ENCODE data around the gene SLC22A31. TPM values are rescaled to one million over a fixed set of nuclear protein-coding genes. Genes with fewer than 3 reads are reported as not detected.
"Not testable (repeated sequence)": the region's sequence is repeated elsewhere in the genome, so short reads cannot be mapped to it uniquely, and the experiment has no call there.

The SLC22A31 gene
- polyA plus RNA-seq, 3 donors = 0.26 to 0.75 (median 0.39) TPM

DNA sequence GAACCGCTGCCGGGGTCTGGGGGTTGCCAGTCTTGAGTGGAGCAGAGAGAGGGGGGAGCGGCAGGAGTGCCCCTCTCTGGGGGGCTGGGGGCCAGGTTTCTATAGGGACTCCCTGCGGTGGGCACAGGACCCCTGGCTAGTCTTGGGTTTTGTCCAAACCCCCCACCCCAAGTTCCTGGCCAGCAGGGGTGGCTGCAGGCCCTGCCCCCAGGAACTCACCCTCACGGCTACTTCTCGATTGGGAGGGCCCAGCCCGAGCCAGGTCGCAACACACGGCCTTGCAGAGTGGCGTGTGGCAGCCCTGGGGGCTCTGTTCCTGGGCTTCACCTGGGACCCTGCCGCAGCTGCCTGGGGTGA is 28.2 kb downstream of the SLC22A31 start:
- DNase-seq (ENCODE audit: extremely low read depth in 1 of 11, low read depth in 9 of 11, low spot score in 4 of 11) = no peak

DNA sequence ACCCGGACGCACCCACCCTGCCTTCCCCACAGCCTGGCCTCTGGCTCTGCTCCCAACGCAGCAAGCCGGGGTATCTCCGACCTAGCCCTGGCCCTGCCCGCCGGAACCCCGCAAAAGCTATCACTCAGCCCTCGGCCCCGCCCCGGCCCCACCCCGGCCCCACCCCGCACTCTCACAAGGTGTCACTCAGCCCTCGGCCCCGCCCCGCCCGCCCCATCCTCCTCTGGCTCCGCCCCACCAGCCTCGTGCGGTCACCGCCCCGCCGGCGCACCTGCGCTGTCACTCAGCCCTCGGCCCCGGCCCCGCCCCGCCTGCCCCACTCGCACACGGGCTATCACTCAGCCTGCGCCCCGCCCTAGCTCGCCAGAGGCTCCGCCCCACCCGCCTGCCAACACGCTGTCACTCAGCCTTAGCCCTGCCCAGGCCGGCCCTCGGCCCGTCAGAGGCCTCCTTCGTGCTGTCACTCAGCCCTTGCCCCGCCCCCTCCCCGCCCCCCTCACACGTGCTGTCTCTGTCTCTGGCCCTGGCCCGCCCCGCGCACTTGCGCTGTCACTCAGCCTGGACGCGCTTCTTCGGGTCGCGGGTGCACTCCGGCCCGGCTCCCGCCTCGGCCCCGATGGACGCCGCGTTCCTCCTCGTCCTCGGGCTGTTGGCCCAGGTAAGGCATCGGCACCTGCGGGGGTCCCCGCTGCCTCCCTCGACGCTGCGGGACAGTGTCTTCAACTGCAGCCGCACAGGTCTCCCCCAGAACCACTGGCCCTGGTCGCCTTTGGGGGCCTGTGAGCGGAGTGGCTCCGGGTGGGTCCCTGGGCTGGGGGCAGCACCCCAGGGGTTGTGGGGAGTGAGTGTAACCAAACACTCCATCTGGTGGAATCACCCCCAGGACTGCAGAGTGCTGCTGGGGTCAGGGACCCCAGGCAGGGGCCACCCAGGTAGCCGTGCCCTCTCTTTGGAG is 28.8 kb downstream of the SLC22A31 start, which contains the start of gene CDH15:
TSS of gene CDH15 (plus strand) at position 533 of the 955 bp plus-strand sequence. CDS start at position 617, 84 bp downstream.
- peak; percentile 63 to 87 (median 84) for DNase-seq (ENCODE audit: extremely low read depth in 1 of 11, low read depth in 9 of 11, low spot score in 4 of 11)

DNA sequence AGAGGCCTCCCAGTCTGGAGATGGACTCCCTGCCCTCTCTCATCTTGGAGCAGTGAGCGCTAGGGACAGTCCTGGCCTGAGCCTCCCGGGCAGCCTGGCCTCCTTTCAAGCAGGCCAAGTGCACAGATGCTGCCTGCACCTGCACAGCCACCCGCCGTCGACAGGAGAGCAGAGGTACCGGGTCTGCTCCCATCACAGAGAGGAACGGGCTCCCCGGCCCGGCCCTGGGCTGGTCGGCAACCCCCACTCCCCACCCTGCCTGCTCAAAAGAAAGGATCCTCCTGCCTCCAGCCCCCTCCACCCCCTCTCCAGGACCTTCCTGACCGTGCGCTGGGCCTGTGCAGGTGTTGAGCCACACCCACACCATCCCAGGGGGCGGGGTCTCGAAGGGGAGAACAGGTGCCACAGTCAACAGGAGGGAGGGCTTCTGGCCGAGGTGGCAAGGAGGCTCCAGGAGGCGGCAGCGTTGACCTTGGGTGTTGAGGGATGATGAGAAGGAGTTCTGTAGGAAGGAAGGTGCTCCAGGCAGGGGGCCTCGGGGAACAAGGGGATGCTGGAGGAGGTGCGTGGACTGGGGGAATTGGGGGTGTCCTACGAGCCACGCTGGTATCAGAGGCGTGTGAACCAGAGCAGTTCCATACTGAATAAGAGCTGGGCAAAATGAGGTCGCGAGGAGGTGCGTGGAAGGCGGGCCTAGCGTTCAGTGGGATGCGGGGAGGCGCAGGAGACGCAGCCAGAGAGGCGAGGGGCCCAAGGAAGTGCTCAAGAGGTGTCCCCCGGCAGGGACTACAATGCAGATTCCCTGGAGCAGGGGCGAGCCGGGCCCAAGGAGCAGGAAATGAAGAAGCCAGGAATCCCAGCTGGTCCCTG is 29.8 kb downstream of the SLC22A31 start:
- DNase-seq (ENCODE audit: extremely low read depth in 1 of 11, low read depth in 9 of 11, low spot score in 4 of 11) = no peak

DNA sequence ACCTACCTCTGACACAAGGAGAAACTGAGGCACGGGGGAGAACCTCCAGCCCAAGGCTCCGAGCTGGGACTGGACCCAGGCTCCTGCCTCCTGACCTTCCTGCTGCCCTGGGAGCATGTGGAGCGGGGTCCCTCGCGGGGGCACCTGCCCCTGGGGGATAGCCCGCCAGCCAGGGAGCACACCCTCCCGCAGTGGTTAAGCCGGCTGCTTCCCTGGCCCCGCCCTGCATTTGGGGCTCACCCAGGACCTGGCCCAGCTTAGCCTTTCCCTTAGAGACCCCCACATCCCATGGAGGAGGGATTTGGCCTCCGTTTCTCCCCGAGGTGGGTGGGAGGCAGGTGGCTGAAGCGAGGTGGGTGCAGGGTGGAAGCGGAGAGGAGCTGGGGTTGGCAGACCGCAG is 30.6 kb downstream of the SLC22A31 start:
- DNase-seq (ENCODE audit: extremely low read depth in 1 of 11, low read depth in 9 of 11, low spot score in 4 of 11) = no peak

DNA sequence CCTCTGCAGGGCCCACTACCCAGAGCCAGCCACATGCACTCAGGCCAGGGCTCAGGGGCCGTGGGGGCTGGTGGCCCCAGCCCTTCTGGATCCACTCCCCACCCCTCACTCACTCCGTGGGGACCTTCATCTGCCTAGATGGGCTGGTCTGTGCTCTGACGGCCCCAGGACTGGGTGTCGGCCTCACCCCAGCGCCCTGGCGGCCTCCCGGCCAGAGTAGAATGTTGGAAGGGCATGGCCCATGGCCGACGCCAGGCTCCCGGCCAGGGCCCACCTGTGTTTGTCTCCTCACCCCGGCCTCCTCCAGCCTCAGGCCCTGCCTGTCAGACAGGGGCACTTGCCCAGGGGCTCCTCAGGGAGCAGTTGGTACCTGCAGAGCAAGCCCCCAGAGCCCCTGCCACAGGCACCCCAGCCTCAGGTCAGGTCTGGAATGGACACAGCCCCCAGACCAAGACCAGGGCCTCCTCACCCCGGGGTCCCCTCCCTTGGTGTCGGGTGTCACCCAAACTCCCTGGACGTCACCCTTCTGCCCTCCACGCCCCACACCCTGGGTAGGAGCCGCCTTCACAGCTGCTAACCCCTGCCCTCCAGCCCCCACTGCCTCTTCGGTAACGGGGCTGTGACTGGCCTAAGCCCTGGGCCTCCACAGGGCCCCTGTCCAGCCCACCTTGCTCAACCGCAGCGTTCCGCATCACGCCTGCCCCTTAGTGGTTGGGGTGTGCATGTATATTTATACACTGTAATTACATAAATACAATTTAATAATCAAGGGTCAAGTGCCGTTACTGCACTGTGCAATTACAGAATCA is 31.8 kb downstream of the SLC22A31 start:
- no peak for DNase-seq (ENCODE audit: extremely low read depth in 1 of 11, low read depth in 9 of 11, low spot score in 4 of 11)

DNA sequence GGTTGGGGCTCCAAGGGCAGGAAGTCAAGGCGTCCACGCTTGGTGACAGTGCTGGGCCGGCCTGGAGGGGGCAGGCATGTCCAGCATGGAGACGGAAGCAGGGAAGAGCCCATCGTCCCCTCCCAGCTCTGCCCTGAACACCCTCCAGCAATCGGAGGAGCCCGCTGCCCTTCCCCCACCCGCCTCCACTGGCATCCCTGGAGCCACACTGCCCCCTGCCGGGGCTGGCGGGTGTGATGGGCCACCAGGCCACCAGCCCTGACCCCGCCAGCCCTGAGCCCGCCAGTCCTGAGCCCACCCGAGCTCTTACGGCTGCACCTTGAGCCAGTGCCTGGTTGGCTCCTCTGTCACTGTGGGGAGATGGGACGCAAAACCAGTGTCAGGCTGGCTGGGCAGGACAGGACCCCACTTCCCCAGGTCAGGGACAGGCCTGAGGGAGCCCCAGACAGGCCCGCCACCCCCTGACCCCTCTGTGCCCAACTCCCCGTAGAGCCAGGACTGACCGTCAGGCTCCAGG is 32.9 kb downstream of the SLC22A31 start:
- DNase-seq (ENCODE audit: extremely low read depth in 1 of 11, low read depth in 9 of 11, low spot score in 4 of 11) = peak in 6 of 11 donors; percentile 57 to 79 (median 72)

DNA sequence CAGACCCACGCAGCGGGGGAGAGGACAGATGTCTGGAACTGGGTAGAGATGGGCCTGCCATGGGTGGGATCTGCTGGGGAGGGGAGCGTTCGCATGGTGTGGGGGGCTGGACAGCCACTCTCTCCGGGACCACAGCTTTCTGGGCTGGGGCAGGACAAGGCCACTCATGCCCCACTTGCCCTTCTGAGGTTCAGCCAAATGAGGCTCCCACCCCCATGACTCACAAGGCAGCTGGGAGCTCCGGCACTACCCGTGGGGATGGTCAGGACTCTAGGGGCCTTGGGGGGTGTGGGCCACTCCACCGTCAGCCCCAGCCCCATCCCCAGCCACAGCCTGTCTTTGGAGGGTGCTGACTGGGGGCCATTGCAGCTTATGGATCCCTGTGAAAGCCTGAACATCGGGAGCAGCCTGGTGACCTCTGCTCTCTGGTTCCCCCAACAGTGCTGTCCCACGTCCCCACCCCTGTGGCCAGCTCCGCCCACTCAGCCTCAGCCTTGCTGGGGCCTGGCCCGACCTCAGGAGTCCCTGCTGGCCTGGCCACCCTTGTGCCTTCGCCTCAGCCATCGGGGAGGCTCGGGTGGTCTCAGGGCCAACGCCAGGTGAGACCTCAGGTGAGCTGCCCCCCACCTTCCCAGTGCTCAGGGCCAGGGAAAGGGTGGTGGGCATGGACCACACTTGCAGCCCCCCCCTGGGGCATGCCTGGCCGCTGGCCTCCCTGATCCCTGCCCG is 33.5 kb downstream of the SLC22A31 start:
- no peak for DNase-seq (ENCODE audit: extremely low read depth in 1 of 11, low read depth in 9 of 11, low spot score in 4 of 11)

DNA sequence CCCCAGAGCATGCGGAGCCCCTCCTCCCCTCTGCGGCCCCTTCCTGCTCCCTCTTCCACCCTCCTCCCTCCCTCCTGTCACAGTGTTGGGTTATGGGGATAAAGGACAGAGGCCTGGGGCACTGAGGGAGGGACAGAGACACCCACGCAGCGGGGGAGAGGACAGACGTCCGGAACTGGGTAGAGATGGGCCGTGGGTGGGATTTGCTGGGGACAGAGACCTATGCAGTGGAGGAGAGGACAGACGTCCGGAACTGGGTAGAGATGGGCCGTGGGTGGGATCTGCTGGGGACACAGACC is 34.7 kb downstream of the SLC22A31 start:
- DNase-seq (ENCODE audit: extremely low read depth in 1 of 11, low read depth in 9 of 11, low spot score in 4 of 11) = not testable (repeated sequence)

DNA sequence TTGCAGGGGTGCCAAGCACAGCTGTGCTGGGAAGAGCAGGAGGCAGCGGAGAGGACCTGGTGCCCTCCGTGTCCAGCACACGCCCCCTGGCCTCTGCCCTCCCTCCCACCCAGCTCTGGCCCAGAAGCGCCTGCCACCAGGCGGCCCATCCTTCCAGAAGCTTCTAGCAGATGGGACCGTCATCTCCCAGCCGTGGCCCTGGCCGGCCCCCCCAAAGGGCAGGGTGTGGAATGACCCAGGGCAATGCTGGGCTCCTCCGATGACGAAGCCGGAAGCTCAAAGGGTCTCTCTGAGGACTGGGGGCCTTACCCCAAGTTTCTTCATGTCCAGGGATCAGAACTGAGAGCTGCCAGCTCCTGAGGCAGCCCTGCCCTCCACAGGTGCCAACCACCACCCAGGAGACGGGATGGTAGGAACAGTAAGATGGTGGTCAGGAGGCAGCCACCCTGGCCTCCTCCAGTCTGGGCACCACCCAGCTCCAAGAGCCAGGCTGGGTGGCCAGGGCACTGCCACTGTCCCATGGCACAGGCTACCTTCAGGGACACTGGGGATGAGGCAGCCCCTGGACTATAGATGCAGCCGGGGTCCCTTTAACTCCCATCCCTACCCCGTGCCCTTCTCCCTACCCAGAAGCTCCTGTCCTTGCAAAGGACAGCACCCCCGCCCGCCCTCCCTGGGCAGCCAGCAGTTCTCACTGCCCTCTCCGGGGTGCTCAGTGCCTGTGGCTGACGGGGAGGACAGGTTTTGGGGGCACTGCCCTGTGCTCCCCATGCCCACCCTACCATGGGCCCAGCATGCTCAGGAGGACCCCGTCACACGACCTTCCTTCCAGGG is 35.3 kb downstream of the SLC22A31 start:
- DNase-seq (ENCODE audit: extremely low read depth in 1 of 11, low read depth in 9 of 11, low spot score in 4 of 11) = no peak

DNA sequence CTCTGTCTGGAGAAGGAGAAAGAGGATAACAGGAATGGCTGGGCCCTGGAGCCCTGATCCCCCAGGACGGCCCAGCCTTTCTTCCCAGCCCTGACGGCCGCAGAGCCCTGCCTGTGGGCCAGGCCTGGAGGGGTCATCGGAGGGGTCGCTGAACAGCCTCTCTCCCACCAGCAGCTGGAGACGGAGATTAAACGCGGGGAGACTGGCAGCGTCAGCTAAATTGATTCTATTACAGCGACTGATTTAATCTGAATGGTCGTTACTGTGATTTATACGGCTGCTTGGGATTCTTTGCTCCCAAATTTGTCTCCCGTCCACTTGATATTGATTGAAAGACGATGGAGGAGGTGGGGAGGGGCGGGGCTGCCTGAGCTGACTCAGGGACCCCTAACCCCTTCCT is 35.9 kb downstream of the SLC22A31 start:
- peak in 2 of 11 donors; percentile 46 to 56 for DNase-seq (ENCODE audit: extremely low read depth in 1 of 11, low read depth in 9 of 11, low spot score in 4 of 11)

DNA sequence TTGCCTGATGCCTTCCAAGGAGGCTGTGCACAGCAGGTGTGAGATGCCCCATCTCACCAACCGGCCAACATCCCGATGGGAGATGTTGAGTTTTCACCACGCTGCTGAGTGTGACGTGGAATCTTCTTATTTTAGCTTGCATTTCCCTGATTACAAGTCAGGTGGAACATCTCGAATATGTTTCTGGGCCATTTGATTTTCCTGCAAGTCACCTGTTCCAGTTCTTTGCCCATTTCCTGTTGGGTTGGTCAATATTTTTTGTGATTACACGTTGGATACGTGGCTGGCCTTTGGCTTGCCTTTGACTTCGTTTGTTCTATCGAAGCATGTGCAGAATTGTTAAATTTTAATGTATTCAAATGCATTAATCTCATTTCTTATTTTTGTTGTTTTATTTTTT is 37.0 kb downstream of the SLC22A31 start:
- DNase-seq (ENCODE audit: extremely low read depth in 1 of 11, low read depth in 9 of 11, low spot score in 4 of 11) = no peak

DNA sequence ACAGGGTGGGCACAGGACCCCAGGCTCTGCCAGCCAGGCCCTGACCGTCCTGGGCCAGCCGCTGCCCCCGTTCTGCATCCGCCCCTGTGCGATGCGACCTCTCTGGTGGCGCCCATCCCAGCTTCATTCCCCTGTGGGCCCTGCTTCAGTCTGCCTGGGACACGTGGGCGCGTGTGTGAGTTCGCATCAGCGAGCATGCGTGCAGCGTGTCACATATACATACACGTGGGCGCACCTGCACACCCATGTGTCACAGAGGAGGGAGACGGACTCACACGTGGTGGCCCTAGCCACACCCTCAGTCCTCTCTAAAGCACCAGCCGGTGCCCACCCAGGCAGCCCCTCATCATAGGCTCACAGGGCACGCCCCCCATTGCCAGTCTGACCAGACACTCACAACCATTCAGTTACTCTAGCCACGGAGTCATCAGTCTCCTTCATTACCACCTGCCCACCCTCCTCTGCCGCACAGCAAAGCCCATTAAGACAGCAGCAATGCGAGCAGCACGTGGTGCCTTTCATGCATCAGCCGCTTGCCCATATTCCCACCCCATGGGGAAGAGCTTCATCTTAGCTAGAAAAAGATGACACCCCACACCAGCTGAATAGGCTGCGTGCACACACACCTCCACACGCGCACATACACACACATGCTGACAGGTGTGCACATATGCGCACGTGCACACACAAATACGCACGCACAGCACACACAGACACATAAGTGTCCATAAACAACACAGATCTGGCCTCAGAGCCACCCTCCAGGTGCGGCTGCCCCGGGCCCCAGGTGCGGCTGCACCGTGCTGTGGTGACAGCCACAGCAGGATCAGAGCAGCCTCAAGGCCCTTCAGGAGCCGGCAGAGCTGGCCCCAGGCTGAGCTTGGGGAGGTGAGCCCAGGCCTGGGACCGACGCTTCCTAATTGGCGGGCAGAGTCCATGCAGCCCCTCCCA is 38.3 kb downstream of the SLC22A31 start:
- no peak for DNase-seq (ENCODE audit: extremely low read depth in 1 of 11, low read depth in 9 of 11, low spot score in 4 of 11)

DNA sequence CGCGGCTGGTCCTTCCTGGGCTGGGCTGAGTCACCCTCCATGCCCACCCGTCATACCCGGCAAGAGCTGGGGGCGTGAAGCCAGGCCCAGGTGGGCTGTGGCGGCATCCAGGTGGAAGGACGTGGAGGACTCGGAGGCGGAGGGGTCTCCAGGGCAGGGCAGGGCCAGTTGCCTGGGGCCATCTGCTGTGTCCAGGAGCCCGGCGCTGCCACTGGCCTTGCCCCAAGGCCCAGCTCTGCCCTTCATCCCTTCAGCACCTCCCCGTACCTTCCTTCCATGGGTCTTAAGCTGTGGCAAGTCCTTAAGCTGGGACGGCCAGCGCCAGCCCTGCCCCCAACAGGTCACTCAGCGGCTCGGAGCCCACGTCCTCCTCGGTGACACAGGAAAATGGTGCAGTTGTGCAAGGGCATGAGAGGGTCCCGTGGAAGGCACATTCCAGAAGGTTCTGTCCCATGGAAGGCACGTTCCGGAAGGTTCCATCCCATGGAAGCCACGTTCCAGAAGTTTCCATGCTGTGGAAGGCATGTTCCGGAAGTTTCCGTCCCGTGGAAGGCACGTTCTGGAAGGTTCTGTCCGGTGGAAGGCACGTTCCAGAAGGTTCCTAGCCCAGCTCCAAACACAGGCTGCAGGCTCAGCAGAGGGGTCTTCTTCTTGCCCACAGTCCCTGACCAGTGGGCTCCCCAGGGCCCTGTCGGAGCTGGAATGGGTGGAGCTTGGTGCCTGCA is 39.2 kb downstream of the SLC22A31 start:
- no peak for DNase-seq (ENCODE audit: extremely low read depth in 1 of 11, low read depth in 9 of 11, low spot score in 4 of 11)

DNA sequence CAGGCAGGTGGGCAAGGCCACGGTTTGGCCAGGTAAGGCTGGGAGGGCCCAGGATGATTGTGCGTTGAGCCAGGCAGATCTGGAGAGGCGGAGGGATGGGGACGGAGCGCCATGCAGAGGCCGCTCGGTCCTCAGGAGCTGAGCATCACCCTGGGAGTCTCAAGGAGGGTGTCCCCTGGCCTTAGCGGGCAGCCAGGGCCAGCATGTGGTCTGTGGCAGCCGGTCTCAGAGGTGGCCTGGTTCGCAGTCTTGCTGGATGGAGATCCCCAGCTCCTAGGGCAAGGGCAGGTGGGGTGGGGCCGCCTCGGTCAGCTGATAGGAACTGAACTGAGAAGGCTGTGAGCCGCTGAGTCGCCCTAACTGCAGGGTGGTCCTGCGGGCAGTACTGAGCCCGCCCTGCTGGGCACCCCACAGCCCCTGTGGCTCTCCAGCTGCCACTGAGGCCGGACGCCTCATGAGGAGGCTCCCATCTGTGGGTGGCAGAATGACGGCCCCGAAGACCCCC is 40.4 kb downstream of the SLC22A31 start:
- DNase-seq (ENCODE audit: extremely low read depth in 1 of 11, low read depth in 9 of 11, low spot score in 4 of 11) = no peak

DNA sequence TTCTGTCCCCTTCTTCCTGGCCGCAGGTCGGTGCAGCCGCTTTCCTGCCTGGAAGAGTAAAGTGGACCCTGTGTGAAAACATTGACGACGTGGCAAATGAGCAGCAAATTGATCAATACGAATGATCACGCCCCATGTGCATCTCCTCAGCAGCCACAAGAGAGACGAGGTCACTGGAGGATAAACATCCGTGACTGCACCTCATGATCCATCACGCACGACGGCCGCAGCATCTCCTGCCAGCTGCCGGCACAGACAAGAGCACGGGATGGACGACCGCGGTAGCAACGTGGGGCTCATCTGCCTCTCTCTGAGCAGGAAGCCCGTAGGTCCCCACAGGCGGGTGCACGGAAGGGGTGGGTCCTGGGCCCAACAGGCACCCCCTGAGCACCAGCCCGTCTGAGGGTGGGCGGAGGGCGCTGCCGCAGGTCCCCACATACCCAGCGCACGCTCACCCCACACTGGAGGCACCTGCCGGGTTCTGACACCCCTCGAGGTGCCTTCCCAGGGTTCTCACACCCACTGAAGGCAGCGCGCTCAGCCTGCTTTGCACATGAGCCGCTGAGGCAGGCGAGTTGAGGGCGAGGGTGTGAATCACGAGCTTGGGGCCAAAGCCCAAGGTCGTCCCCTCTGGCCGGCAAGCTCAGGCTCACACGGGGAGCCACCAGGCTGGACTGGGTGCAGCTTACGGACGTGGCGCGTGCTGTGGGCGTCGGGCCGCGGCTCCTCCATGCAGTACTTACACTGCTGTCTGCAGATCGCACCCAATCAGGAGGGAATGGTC is 41.1 kb downstream of the SLC22A31 start:
- no peak for DNase-seq (ENCODE audit: extremely low read depth in 1 of 11, low read depth in 9 of 11, low spot score in 4 of 11)

Data from renal cortex interstitium (tissue), 11 donors.